ENCODE results near the gene MMP14. TPM values are rescaled to one million over a fixed set of nuclear protein-coding genes. Genes with fewer than 3 reads are reported as not detected.

MMP14 gene
- total RNA-seq, 3 donors from 2014 or later: 84.4 to 361 (median 136) TPM

GRCh38 chr14:22887260-22887989, 51.0 kb downstream of the MMP14 start:
- Histone ChIP-seq H3K4me1 (peaks cover 0 to 10% of the 10 kb centered on the region in 2 donors), H3K4me3 (peak overlapping the region; percentile 46 to 74 (median 69)), H3K36me3 (no peaks in the 10 kb centered on the region), H3K27me3 (no peaks in the 10 kb centered on the region), H3K9me3 (no peaks in the 10 kb centered on the region), H3K27ac (peak overlapping the region; percentile 89 to 91)
- DNase-seq (ENCODE audit: low spot score in 2 of 2): peak in 1 of 2 donors; percentile 79
- intact Hi-C loops (cut with DNase I; ENCODE audit: low total_unique reads): no loop called here
- peak in 2 of 3 donors; percentile 38 to 52 for TF ChIP-seq POLR2AphosphoS5 (IDR thresholded peaks at IDR 0.05)
- TF ChIP-seq CTCF (IDR thresholded peaks at IDR 0.05): no peak
- TF ChIP-seq POLR2A (IDR thresholded peaks at IDR 0.05): no peak

- DNase-seq (ENCODE audit: low spot score in 2 of 2): no peak
- no peaks in the 10 kb centered on the region for H3K9me3 ChIP-seq
- H3K4me1 ChIP-seq: peaks cover 0 to 6% of the 10 kb centered on the region in 2 donors
- H3K27me3 ChIP-seq: no peaks in the 10 kb centered on the region
- peak overlapping the region in 2 of 3 donors; percentile 69 to 74 for H3K4me3 ChIP-seq
- H3K27ac ChIP-seq: peak overlapping the region; percentile 89 to 91
- TF ChIP-seq CTCF (IDR thresholded peaks at IDR 0.05): no peak
- no peak for TF ChIP-seq POLR2A (IDR thresholded peaks at IDR 0.05)
- TF ChIP-seq POLR2AphosphoS5 (IDR thresholded peaks at IDR 0.05): no peak
- intact Hi-C loops (cut with DNase I; ENCODE audit: low total_unique reads): loop anchor here (1.0 kb wide), 1 partner anchor 16 kb away; no protein-coding TSS in a partner anchor
- no peaks in the 10 kb centered on the region for H3K36me3 ChIP-seq
Observed at GRCh38 chr14:22887990-22888378, 51.6 kb downstream of the MMP14 start.

GRCh38 chr14:22888662-22889061, 52.3 kb downstream of the MMP14 start:
- H3K9me3 ChIP-seq: no peaks in the 10 kb centered on the region
- H3K36me3 ChIP-seq: no peaks in the 10 kb centered on the region
- no peak overlapping the region for H3K4me3 ChIP-seq
- DNase-seq (ENCODE audit: low spot score in 2 of 2): no peak
- TF ChIP-seq POLR2A (IDR thresholded peaks at IDR 0.05) (no peak), CTCF (IDR thresholded peaks at IDR 0.05) (no peak), POLR2AphosphoS5 (IDR thresholded peaks at IDR 0.05) (no peak)
- H3K4me1 ChIP-seq: peaks cover 0 to 6% of the 10 kb centered on the region in 2 donors
- H3K27ac ChIP-seq: no peak overlapping the region
- intact Hi-C loops (cut with DNase I; ENCODE audit: low total_unique reads): loop anchor here (1.0 kb wide), 1 partner anchor 16 kb away; no protein-coding TSS in a partner anchor
- H3K27me3 ChIP-seq: no peaks in the 10 kb centered on the region

GRCh38 chr14:22890416-22890815, 54.0 kb downstream of the MMP14 start:
- no peak for TF ChIP-seq POLR2AphosphoS5 (IDR thresholded peaks at IDR 0.05)
- TF ChIP-seq POLR2A (IDR thresholded peaks at IDR 0.05): no peak
- no peak for TF ChIP-seq CTCF (IDR thresholded peaks at IDR 0.05)
- no peak overlapping the region for H3K4me3 ChIP-seq
- intact Hi-C loops (cut with DNase I; ENCODE audit: low total_unique reads): no loop called here
- no peaks in the 10 kb centered on the region for H3K27me3 ChIP-seq
- no peaks in the 10 kb centered on the region for H3K9me3 ChIP-seq
- no peaks in the 10 kb centered on the region for H3K36me3 ChIP-seq
- H3K4me1 ChIP-seq: peaks cover 0 to 6% of the 10 kb centered on the region in 2 donors
- DNase-seq (ENCODE audit: low spot score in 2 of 2): no peak
- no peak overlapping the region for H3K27ac ChIP-seq

GRCh38 chr14:22892488-22892887, 56.1 kb downstream of the MMP14 start:
- Histone ChIP-seq H3K4me3 (no peak overlapping the region), H3K27ac (no peak overlapping the region), H3K27me3 (no peaks in the 10 kb centered on the region), H3K9me3 (no peaks in the 10 kb centered on the region), H3K4me1 (peaks cover 0 to 6% of the 10 kb centered on the region in 2 donors), H3K36me3 (no peaks in the 10 kb centered on the region)
- TF ChIP-seq CTCF (IDR thresholded peaks at IDR 0.05) (no peak), POLR2AphosphoS5 (IDR thresholded peaks at IDR 0.05) (no peak), POLR2A (IDR thresholded peaks at IDR 0.05) (no peak)
- intact Hi-C loops (cut with DNase I; ENCODE audit: low total_unique reads): no loop called here
- DNase-seq (ENCODE audit: low spot score in 2 of 2): no peak
